ENCODE data around the gene KDM1A. TPM values are rescaled to one million over a fixed set of nuclear protein-coding genes. Genes with fewer than 3 reads are reported as not detected.
"Not testable (repeated sequence)": the region's sequence is repeated elsewhere in the genome, so short reads cannot be mapped to it uniquely, and the experiment has no call there.

The KDM1A gene
- total RNA-seq = 73.6 and 87.4 TPM in 2 replicates

- peak; percentile 96 to 98 for DNase-seq (ENCODE audit: low read depth in 2 of 2)
Measured at GRCh38 chr1:23019094-23019862, at the start of gene KDM1A. KDM1A (plus strand) TSS chr1:23019468; CDS start chr1:23019597, 129 bp downstream.

- DNase-seq (ENCODE audit: low read depth in 2 of 2) = no peak
Measured at GRCh38 chr1:22970096-22970495, 49.2 kb upstream of the KDM1A start.

DNA sequence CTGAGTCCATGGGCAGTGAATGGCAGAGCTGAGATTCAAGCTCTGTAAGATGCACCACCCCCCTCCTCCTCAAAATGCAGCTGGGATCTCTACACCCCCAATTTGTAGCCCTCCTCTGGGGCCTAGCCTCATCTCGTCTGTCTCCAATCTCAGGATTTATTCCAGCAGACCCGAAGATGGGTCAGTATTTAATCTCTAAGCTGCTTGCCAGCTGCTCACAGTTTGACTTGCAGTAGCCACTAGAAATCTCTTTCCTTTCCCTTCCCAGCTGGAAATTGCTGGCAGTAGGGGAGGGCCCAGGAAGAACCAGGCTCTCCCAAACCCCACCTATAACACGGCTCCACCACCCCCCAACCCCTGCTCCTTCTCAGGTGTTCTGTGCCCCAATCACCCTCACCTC, 48.1 kb upstream of the KDM1A start:
- no peak for DNase-seq (ENCODE audit: low read depth in 2 of 2)

DNA sequence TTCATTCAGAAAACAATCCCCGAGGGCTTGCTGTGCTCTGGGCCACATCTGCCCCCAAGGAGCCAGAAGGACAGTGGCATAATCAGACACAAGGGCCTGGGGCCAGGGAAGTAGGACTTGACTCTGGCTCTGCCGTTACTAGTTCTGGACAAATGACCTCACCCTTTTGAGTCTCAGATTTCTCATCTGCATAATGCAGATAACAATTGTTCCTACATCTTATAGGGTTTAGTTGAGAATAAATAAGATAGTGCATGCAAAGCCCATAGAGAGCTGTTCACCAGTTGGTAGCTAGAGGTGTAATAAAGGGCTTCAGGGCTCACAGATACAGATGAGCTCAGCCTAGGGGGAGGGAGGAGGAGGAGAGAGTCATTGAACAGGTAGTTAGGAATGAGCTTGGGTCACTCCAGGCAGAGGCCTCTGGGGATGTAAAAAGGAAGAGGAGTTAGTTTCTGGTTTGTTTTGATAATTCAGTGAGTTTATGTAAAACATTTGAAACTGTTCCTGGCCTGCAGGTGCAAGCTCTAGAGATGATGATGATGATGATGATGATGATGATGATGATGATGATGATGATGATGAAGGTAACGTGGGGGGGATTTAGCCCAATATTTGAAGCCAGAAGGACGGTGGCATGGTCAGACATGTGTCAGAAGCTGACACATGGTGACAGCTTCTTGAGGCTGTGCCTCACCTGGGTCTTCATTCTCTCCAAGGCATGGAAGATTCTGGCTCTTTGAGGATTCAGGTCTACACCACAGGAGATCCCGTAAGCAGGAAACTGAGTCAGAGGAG, 47.5 kb upstream of the KDM1A start:
- no peak for DNase-seq (ENCODE audit: low read depth in 2 of 2)

DNA sequence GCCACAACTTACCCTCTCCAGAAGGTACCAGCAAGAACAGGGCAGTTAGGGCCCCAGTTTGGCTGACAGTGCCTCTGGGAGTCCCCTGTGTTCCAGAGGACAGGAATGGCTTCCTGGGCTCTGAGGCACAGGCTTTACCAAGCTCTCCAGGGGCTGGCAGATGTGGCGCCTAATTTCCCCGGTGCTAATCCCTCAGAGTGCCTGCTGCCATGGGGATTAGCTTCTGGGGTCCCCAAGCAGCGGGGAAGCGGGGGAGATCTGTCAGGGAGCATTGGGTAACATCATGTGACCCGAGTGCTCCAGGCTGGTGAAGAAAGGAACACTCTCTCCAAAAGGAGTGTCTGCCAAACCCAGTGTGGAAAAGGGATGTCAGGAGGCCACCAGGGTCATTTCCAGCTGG, 46.5 kb upstream of the KDM1A start, which contains the start of gene LACTBL1:
Gene LACTBL1 (minus strand): TSS at position 107 of the 400 bp plus-strand sequence. CDS start 550 bp downstream, outside the sequence.
- no peak for DNase-seq (ENCODE audit: low read depth in 2 of 2)

DNA sequence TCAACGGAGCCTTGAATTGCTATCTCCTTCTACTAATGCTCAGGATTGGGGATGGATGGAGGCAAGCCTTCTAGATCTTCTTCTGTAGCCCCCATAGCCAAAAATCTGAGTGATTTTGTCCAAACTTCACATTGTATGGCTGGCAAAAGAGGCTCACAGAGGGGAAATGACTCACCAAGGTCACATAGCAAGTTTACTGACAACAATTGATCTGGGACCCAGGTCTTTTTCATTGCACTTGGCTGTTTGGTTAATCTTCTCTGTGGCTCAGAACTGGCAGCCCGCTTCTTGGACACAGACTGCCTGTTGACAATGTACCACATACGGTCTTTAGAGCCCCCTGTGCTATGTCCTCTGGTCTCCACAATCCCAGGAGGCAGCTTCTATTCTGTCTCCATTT, 43.6 kb upstream of the KDM1A start:
- peak; percentile 51 to 70 for DNase-seq (ENCODE audit: low read depth in 2 of 2)

- no peak for DNase-seq (ENCODE audit: low read depth in 2 of 2)
Measured at GRCh38 chr1:22976127-22976460, 43.2 kb upstream of the KDM1A start.

DNA sequence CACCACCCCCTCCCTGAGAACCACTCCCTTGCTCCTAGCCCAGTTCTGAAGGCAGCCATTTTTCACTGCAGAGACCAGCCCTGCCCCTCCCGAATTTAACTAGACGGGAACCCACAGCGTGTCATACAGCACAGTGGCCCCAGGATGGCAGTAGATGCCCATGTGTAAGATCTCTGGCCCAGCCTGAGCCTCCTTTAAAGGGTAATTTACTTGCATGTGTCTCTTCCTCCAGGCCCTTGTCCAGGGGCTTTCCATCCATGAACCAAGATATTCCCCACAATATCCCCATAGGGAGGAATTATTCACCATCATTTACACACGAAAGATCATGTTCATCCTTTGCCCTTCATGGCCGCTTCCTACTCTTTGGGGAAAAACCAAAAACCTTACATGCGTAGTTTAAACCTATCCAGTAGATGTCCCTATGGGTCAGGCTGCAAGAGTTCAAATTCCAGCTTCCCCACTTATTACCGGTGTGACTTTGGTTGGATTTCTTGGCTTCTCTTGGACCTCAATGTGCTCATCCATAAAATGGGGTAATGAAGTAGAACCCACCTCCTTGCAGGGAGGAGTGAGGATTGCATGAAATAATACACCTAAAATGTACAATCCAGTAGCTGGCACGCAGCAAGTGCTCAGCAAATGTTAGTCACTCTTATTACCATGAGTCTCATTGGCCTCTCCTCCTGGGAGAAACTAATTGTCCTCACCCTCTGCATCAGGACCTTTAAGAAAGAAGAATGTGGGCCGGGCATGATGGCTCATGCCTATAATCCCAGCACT, 42.6 kb upstream of the KDM1A start:
- DNase-seq (ENCODE audit: low read depth in 2 of 2) = peak; percentile 87 to 88

- DNase-seq (ENCODE audit: low read depth in 2 of 2) = peak in 1 of 2 donors; percentile 58
Measured at GRCh38 chr1:22978299-22978698, 41.0 kb upstream of the KDM1A start.

DNA sequence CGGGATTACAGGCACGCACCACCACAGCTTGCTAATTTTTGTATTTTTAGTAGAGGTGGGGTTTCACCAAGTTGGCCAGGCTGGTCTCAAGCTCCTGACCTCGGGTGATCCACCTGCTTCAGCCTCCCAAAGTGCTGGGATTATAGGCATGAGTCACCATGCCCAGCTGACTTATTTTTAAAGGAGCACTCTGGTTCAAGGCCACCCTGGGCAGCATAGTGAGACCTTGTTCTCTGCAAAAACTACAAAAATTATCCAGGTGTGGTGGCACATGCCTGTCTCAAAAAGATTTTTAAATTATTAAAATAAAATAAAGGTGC, 38.8 kb upstream of the KDM1A start:
- not testable (repeated sequence) for DNase-seq (ENCODE audit: low read depth in 2 of 2)

- DNase-seq (ENCODE audit: low read depth in 2 of 2) = no peak
Measured at GRCh38 chr1:22983944-22984343, 35.3 kb upstream of the KDM1A start.

- DNase-seq (ENCODE audit: low read depth in 2 of 2) = not testable (repeated sequence)
Measured at GRCh38 chr1:22992384-22992783, 26.9 kb upstream of the KDM1A start.

GRCh38 chr1:22993220-22993795, 26.0 kb upstream of the KDM1A start:
- DNase-seq (ENCODE audit: low read depth in 2 of 2) = not testable (repeated sequence)

DNA sequence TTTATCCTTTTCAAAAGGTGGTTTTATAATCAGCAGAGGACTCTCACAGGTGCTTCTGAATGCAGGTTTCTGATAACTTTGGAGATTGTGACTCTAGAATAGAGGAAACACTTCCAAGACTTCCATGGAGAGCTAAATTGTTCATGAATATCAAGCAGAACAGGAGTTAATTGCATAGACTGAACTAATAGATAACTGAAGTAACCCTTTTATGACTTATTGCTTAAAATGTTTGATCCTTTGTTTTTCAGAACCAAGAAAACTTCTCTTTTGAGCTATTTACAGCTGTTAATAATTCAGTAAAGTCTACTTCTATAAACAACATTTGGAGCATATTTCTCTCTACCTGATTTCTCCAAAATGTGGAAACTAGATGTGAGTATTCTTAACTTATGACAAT, 23.5 kb upstream of the KDM1A start:
- no peak for DNase-seq (ENCODE audit: low read depth in 2 of 2)

DNA sequence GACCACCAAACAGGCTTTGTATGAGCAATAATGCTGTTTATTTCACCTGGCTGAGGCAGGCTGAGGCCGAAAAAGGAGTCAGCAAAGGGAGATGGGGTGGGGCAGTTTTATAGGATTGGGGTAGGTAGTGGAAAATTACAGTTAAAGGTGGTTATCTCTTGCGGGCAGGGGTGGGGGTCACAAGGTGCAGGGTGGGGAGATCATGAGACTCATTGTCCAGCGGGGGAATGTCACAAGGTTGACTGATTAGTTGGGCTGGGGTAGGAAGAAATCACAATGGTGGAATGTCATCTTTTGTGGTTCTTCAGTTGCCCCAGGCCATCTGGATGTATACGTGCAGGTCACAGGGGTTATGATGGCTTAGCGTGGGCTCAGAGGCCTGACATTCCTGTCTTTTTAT, 21.7 kb upstream of the KDM1A start:
- not testable (repeated sequence) for DNase-seq (ENCODE audit: low read depth in 2 of 2)

DNA sequence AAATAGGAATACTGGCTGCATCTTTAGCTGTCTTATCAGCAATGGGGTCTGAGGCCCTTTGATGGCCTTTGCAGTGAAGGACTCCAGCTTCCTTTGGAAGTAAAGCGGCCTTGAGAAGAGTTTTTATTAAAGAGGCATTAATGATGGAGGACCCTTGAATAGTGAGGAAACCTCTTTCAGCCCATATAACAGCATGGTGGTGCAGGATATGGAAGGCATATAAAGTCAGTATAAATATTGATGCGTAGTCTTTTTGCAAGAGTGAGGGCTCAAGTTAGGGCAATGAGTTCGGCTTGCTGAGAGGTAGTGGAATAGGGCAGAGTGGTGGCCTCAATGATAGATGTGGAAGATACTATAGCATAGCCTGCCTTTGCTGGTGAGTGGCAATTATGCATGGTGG, 19.1 kb upstream of the KDM1A start:
- DNase-seq (ENCODE audit: low read depth in 2 of 2) = not testable (repeated sequence)

DNA sequence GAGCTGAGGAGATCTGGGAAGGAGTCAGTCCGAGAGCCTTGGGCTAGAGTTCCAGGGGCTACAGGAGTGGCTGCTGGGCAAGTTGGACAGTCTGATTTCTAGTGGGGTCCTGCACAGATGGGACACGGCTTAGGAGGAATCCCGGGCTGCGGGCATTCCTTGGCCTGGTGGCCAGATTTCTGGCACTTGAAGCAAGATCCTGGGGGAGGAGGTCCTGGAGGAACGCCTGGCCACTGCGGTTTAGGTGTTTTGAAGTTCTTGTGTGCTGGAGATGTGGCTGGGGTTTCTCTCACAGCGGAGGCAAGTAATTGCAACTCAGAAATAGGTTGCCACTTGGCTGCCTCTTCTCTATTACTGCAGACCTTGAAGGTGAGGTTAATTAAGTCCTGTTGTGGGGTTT, 17.1 kb upstream of the KDM1A start:
- not testable (repeated sequence) for DNase-seq (ENCODE audit: low read depth in 2 of 2)

DNA sequence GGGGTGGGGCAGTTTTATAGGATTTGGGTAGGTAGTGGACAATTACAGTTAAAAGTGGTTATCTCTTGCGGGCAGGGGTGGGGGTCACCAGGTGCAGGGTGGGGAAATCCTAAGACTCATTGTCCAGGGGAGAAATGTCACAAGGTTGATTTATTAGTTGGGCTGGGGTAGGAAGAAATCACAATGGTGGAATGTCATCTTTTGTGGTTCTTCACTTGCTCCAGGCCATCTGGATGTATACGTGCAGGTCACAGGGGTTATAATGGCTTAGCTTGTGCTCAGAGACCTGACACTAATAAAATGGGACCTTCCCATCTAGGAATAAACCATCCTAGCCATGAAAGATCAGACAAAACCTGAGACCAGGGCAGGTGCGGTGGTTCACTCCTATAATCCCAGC, 15.2 kb upstream of the KDM1A start:
- DNase-seq (ENCODE audit: low read depth in 2 of 2) = no peak

- peak; percentile 5 to 14 for DNase-seq (ENCODE audit: low read depth in 2 of 2)
Measured at GRCh38 chr1:23004769-23005168, 14.5 kb upstream of the KDM1A start.

DNA sequence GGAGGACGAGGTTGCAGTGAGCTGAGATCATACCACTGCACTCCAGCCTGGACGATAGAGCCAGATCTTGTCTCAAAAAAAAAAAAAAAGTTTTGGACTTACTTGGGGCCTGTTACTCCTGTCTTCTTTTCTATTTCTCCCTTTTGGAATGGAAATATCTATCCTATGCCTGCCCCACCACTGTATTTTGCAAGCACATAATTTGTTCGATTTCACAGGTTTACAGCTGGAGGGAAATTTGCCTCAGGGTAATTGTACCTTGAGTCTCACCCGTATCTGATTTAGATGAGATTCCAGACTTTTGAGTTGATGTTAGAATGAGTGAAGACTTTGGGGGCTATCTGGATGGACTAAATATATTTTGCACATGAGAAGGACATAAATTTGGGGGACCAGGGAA, 12.2 kb upstream of the KDM1A start:
- no peak for DNase-seq (ENCODE audit: low read depth in 2 of 2)

GRCh38 chr1:23008901-23009300, 10.4 kb upstream of the KDM1A start:
- DNase-seq (ENCODE audit: low read depth in 2 of 2) = no peak

DNA sequence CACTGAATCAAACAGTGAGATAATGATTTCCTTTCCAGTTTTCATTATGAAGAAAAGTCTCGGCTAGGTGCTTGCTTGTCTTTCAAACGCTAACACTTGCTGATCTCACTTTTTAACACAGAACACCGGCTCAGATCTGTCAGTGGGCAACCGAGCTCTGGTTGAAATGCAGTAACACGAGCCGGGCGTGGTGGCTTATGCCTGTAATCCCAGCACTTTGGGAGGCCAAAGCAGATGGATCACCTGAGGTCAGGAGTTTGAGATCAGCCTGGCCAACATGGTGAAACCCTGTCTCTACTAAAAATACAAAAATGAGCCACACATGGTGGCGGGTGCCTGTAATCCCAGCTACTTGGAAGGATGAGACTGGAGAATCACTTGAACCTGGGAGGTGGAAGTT, 9.2 kb upstream of the KDM1A start:
- DNase-seq (ENCODE audit: low read depth in 2 of 2) = not testable (repeated sequence)

All from lung microvascular endothelial cell (primary cell).